ENCODE data around the gene SLC24A1.
A peak's percentile ranks its signal among the peaks of the same experiment; 100 is the strongest.

Gene SLC24A1

GRCh38 chr15:65621638-65622037 is at the start of gene SLC24A1:
Gene SLC24A1 (plus strand): TSS chr15:65621938. CDS start chr15:65624081, 2,143 bp downstream.
- DNase-seq: no peak
- intact Hi-C loops (cut with DNase I): no loop called here

- no peak for DNase-seq
- intact Hi-C loops (cut with DNase I): no loop called here
Measured at GRCh38 chr15:65571971-65572370, 49.8 kb upstream of the SLC24A1 start.

- intact Hi-C loops (cut with DNase I): no loop called here
- no peak for DNase-seq
Measured at GRCh38 chr15:65576664-65577063, 45.1 kb upstream of the SLC24A1 start.

- DNase-seq: no peak
- intact Hi-C loops (cut with DNase I): no loop called here
Measured at GRCh38 chr15:65577129-65577996, 44.4 kb upstream of the SLC24A1 start.

GRCh38 chr15:65578904-65579728 is 42.6 kb upstream of the SLC24A1 start:
- intact Hi-C loops (cut with DNase I): no loop called here
- DNase-seq: no peak

GRCh38 chr15:65579762-65580161 is 42.0 kb upstream of the SLC24A1 start:
- DNase-seq: no peak
- intact Hi-C loops (cut with DNase I): no loop called here

- intact Hi-C loops (cut with DNase I): no loop called here
Measured at GRCh38 chr15:65580287-65580686, 41.5 kb upstream of the SLC24A1 start.

GRCh38 chr15:65583701-65584100 is 38.0 kb upstream of the SLC24A1 start:
- no peak for DNase-seq
- intact Hi-C loops (cut with DNase I): no loop called here

More at GRCh38 chr15:65580287-65580686, 41.5 kb upstream of the SLC24A1 start:
- no peak for DNase-seq

- intact Hi-C loops (cut with DNase I): no loop called here
- no peak for DNase-seq
Measured at GRCh38 chr15:65584241-65584640, 37.5 kb upstream of the SLC24A1 start.

- no peak for DNase-seq
Measured at GRCh38 chr15:65587094-65587493, 34.6 kb upstream of the SLC24A1 start.

GRCh38 chr15:65595960-65596359 is 25.8 kb upstream of the SLC24A1 start:
- peak in 36 of 42 donors; percentile 18 to 87 (median 63) for DNase-seq
- intact Hi-C loops (cut with DNase I): loop anchor here (10.0 kb wide), 1 partner anchor 61 kb away; the partner anchor contains the start of gene HACD3

More at GRCh38 chr15:65587094-65587493, 34.6 kb upstream of the SLC24A1 start:
- intact Hi-C loops (cut with DNase I): no loop called here

GRCh38 chr15:65598468-65598867 is 23.3 kb upstream of the SLC24A1 start:
- intact Hi-C loops (cut with DNase I): loop anchor here (10.0 kb wide), 1 partner anchor 64 kb away; the partner anchor contains the start of gene HACD3
- DNase-seq: no peak

GRCh38 chr15:65599677-65600076 is 22.1 kb upstream of the SLC24A1 start:
- no peak for DNase-seq
- intact Hi-C loops (cut with DNase I): loop anchor here (10.0 kb wide), 1 partner anchor 65 kb away; the partner anchor contains the start of gene HACD3

GRCh38 chr15:65603134-65603533 is 18.6 kb upstream of the SLC24A1 start:
- intact Hi-C loops (cut with DNase I): no loop called here
- DNase-seq: no peak

GRCh38 chr15:65603559-65603958 is 18.2 kb upstream of the SLC24A1 start:
- intact Hi-C loops (cut with DNase I): no loop called here

GRCh38 chr15:65610871-65611718 is 10.6 kb upstream of the SLC24A1 start, which contains the start of gene INTS14:
Gene INTS14 (minus strand): TSS chr15:65611131. CDS start chr15:65607380, 3,751 bp downstream.
- intact Hi-C loops (cut with DNase I): loop anchor here (10.0 kb wide), 1 partner anchor 684 kb away; the partner anchor contains the start of gene DIS3L
- peak; percentile 95 to 99 (median 98) for DNase-seq

More at GRCh38 chr15:65603559-65603958, 18.2 kb upstream of the SLC24A1 start:
- no peak for DNase-seq

- peak in 1 of 42 donors; percentile 6 for DNase-seq
- intact Hi-C loops (cut with DNase I): loop anchor here (10.0 kb wide), 1 partner anchor 683 kb away; the partner anchor contains the start of gene DIS3L
Measured at GRCh38 chr15:65611888-65612615, 9.7 kb upstream of the SLC24A1 start.

GRCh38 chr15:65612616-65612946 is 9.2 kb upstream of the SLC24A1 start:
- intact Hi-C loops (cut with DNase I): loop anchor here (10.0 kb wide), 1 partner anchor 682 kb away; the partner anchor contains the start of gene DIS3L
- DNase-seq: no peak

Data from head of caudate nucleus (tissue), 42 donors.